Thyroid gland (tissue), 4 donors: ENCODE measurements around the gene KCNJ12.

ENCODE experiments used
- CTCF ChIP-seq, 6 experiments: fragments of 200-600 bp in 3 of 6; fragments of 450-650 bp in 3 of 6; sonication (generic) in 3 of 6; IDR thresholded peaks; one replicate each; pipeline ENCODE4 v1.5.1; 2016 to 2019; ENCODE audit warnings: antibody characterized with exemption in 6 of 6, mild to moderate bottlenecking in 2 of 6, inconsistent platforms in 1 of 6, moderate library complexity in 1 of 6
- POLR2A ChIP-seq, 2 donors: fragments of 450-650 bp; IDR thresholded peaks; one replicate each; pipeline ENCODE4 v1.6.1; 2017; ENCODE audit warnings: antibody characterized with exemption in 2 of 2, mild to moderate bottlenecking in 2 of 2, moderate library complexity in 1 of 2

GRCh38 chr17:21387616-21388015 is 11.5 kb downstream of the KCNJ12 start:
- TF ChIP-seq POLR2A (IDR thresholded peaks at IDR 0.05): no peak
- TF ChIP-seq CTCF (IDR thresholded peaks at IDR 0.05): no peak
